ENCODE measurements around the gene PLA2G4E. TPM values are rescaled to one million over a fixed set of nuclear protein-coding genes. Genes with fewer than 3 reads are reported as not detected.

The PLA2G4E gene
- total RNA-seq, 3 donors from 2014 or later (not counting 1 experiment from before 2014, with no cell fraction given) = not detected

GRCh38 chr15:41987246-41987924 lies 33.5 kb downstream of the PLA2G4E start:
- no peak for DNase-seq
- peaks cover 0 to 5% of the 10 kb centered on the region in 2 donors for H3K27me3 Mint-ChIP-seq (ENCODE audit: low read depth in 2 of 2)
- no peak for ATAC-seq
- H3K9me3 Mint-ChIP-seq = no peaks in the 10 kb centered on the region
- H3K36me3 Mint-ChIP-seq = no peaks in the 10 kb centered on the region
- no peaks in the 10 kb centered on the region for H3K9me3 ChIP-seq (ENCODE audit: control insufficient read depth, insufficient read depth, low read length)
- H3K27ac ChIP-seq (ENCODE audit: low read length) = no peak overlapping the region
- intact Hi-C loops (cut with micrococcal nuclease) = loop anchor here (5.0 kb wide), 1 partner anchor 150 kb away; no protein-coding TSS in a partner anchor
- H3K4me1 Mint-ChIP-seq = no peaks in the 10 kb centered on the region
- no peaks in the 10 kb centered on the region for H3K4me1 ChIP-seq (ENCODE audit: control insufficient read depth, insufficient read depth, low read length)
- TF ChIP-seq CTCF (IDR thresholded peaks at IDR 0.05) = no peak
- H3K27ac Mint-ChIP-seq = no peak overlapping the region
- 84% methylated on average over 15 of the region's 17 CpGs for WGBS (ENCODE audit: insufficient coverage)
- H3K4me3 Mint-ChIP-seq = no peak overlapping the region
- no peak overlapping the region for H3K4me3 ChIP-seq (ENCODE audit: low read length)
- H3K36me3 ChIP-seq (ENCODE audit: control insufficient read depth, insufficient read depth, low read length) = no peaks in the 10 kb centered on the region
- H3K27me3 ChIP-seq (ENCODE audit: control insufficient read depth, insufficient read depth, low read length) = no peaks in the 10 kb centered on the region

GRCh38 chr15:41985236-41986160 lies 35.3 kb downstream of the PLA2G4E start:
- intact Hi-C loops (cut with micrococcal nuclease) = loop anchor here (5.0 kb wide), 1 partner anchor 152 kb away; no protein-coding TSS in a partner anchor
- no peak overlapping the region for H3K27ac Mint-ChIP-seq
- H3K36me3 Mint-ChIP-seq = no peaks in the 10 kb centered on the region
- H3K4me3 Mint-ChIP-seq = no peak overlapping the region
- no peaks in the 10 kb centered on the region for H3K27me3 ChIP-seq (ENCODE audit: control insufficient read depth, insufficient read depth, low read length)
- H3K27me3 Mint-ChIP-seq (ENCODE audit: low read depth in 2 of 2) = peaks cover 0 to 5% of the 10 kb centered on the region in 2 donors
- ATAC-seq = no peak
- H3K4me1 ChIP-seq (ENCODE audit: control insufficient read depth, insufficient read depth, low read length) = no peaks in the 10 kb centered on the region
- no peaks in the 10 kb centered on the region for H3K9me3 Mint-ChIP-seq
- H3K36me3 ChIP-seq (ENCODE audit: control insufficient read depth, insufficient read depth, low read length) = no peaks in the 10 kb centered on the region
- H3K27ac ChIP-seq (ENCODE audit: low read length) = no peak overlapping the region
- H3K4me1 Mint-ChIP-seq = no peaks in the 10 kb centered on the region
- H3K9me3 ChIP-seq (ENCODE audit: control insufficient read depth, insufficient read depth, low read length) = no peaks in the 10 kb centered on the region
- no peak overlapping the region for H3K4me3 ChIP-seq (ENCODE audit: low read length)
- no peak for TF ChIP-seq CTCF (IDR thresholded peaks at IDR 0.05)
- 91% methylated on average over 18 of the region's 19 CpGs for WGBS (ENCODE audit: insufficient coverage)
- no peak for DNase-seq

- no peak for ATAC-seq
These were observed 36.2 kb downstream of the PLA2G4E start for GRCh38 chr15:41984622-41985021.

More at GRCh38 chr15:41984622-41985021, 36.2 kb downstream of the PLA2G4E start:
- H3K9me3 ChIP-seq (ENCODE audit: control insufficient read depth, insufficient read depth, low read length) = no peaks in the 10 kb centered on the region
- no peaks in the 10 kb centered on the region for H3K27me3 ChIP-seq (ENCODE audit: control insufficient read depth, insufficient read depth, low read length)
- no peaks in the 10 kb centered on the region for H3K4me1 ChIP-seq (ENCODE audit: control insufficient read depth, insufficient read depth, low read length)
- intact Hi-C loops (cut with micrococcal nuclease) = loop anchor here (5.0 kb wide), 1 partner anchor 153 kb away; no protein-coding TSS in a partner anchor
- Mint-ChIP-seq H3K9me3 (no peaks in the 10 kb centered on the region), H3K36me3 (no peaks in the 10 kb centered on the region), H3K4me1 (no peaks in the 10 kb centered on the region), H3K4me3 (no peak overlapping the region), H3K27ac (no peak overlapping the region), H3K27me3 (ENCODE audit: low read depth in 2 of 2) (peaks cover 0 to 5% of the 10 kb centered on the region in 2 donors)
- no peak overlapping the region for H3K27ac ChIP-seq (ENCODE audit: low read length)
- no peak for TF ChIP-seq CTCF (IDR thresholded peaks at IDR 0.05)
- no peak for DNase-seq
- H3K36me3 ChIP-seq (ENCODE audit: control insufficient read depth, insufficient read depth, low read length) = no peaks in the 10 kb centered on the region
- 84% methylated on average over 5 of the region's 5 CpGs for WGBS (ENCODE audit: insufficient coverage)
- no peak overlapping the region for H3K4me3 ChIP-seq (ENCODE audit: low read length)

Measured in natural killer cell (primary cell).